Gastroesophageal sphincter (tissue), 4 donors: ENCODE data around the gene RAB11FIP2. TPM values are rescaled to one million over a fixed set of nuclear protein-coding genes. Genes with fewer than 3 reads are reported as not detected.

Source experiments
- ATAC-seq: fragments of 150-250 bp; one replicate; pipeline ENCODE4 v1.9.1; 2016; ENCODE audit warnings: mild to moderate bottlenecking, moderate library complexity
- H3K27ac ChIP-seq, 4 donors: fragments of 200-600 bp; sonication (generic) in 3 of 4; 1 replicate in 3 of 4; 2 replicates in 1 of 4; pipeline ENCODE4 v1.5.1; 2016 to 2019
- H3K27me3 ChIP-seq: fragments of 200-600 bp; sonication (generic); one replicate; pipeline ENCODE4 v1.5.1; 2019
- H3K36me3 ChIP-seq, 2 donors: fragments of 200-600 bp; sonication (generic); one replicate each; pipeline ENCODE4 v1.5.1; 2019; ENCODE audit warnings: control low read depth in 1 of 2
- H3K4me1 ChIP-seq, 3 donors: fragments of 200-600 bp; sonication (generic); 1 replicate in 2 of 3; 2 replicates in 1 of 3; pipeline ENCODE4 v1.5.1; 2016 to 2019; ENCODE audit warnings: control low read depth in 2 of 3
- H3K4me3 ChIP-seq, 2 donors: fragments of 200-600 bp; sonication (generic); one replicate each; pipeline ENCODE4 v1.5.1; 2019; ENCODE audit warnings: mild to moderate bottlenecking in 1 of 2, moderate library complexity in 1 of 2
- H3K9me3 ChIP-seq, 3 donors: fragments of 200-600 bp; sonication (generic); one replicate each; pipeline ENCODE4 v1.5.1; 2017 to 2019; ENCODE audit warnings: control low read depth in 2 of 3
- EP300 ChIP-seq: sonication (generic); formaldehyde crosslinking; IDR thresholded peaks from one replicate; pipeline ENCODE4 v1.6.1; 2017; ENCODE audit warnings: antibody characterized with exemption, mild to moderate bottlenecking
- POLR2A ChIP-seq, 2 donors: fragments of 450-650 bp; IDR thresholded peaks; one replicate each; pipeline ENCODE4 v1.6.1; 2017; ENCODE audit warnings: antibody characterized with exemption in 2 of 2, mild to moderate bottlenecking in 2 of 2, moderate library complexity in 1 of 2
- POLR2AphosphoS5 ChIP-seq: sonication (generic); formaldehyde crosslinking; IDR thresholded peaks from one replicate; pipeline ENCODE4 v1.6.1; 2017; ENCODE audit warnings: antibody characterized with exemption
- WGBS, 2 donors: methylation state at CpG; one replicate each; pipeline ENCODE4 v1.1.5; 2018; ENCODE audit warnings: low coverage in 1 of 2; 5-methylcytosine and 5-hydroxymethylcytosine counted together
- total RNA-seq, 4 donors: library from RNA; depleted of rRNA; stranded (reverse); fragments of >200 nt; gene quantifications; one replicate each; pipeline ENCODE4 v1.1.0, GENCODE V29; 2016
- TF ChIP-seq, protein P1 (sequence below), 4 experiments: fragments of 200-600 bp in 2 of 4; fragments of 450-650 bp in 2 of 4; sonication (generic) in 1 of 4; IDR thresholded peaks; one replicate each; pipeline ENCODE4 v1.5.1; 2017 to 2019; ENCODE audit warnings: antibody characterized with exemption in 4 of 4, mild to moderate bottlenecking in 2 of 4, moderate library complexity in 2 of 4

The RAB11FIP2 gene
- total RNA-seq, 4 donors from 2014 or later = 32.0 to 55.1 (median 44.8) TPM

DNA sequence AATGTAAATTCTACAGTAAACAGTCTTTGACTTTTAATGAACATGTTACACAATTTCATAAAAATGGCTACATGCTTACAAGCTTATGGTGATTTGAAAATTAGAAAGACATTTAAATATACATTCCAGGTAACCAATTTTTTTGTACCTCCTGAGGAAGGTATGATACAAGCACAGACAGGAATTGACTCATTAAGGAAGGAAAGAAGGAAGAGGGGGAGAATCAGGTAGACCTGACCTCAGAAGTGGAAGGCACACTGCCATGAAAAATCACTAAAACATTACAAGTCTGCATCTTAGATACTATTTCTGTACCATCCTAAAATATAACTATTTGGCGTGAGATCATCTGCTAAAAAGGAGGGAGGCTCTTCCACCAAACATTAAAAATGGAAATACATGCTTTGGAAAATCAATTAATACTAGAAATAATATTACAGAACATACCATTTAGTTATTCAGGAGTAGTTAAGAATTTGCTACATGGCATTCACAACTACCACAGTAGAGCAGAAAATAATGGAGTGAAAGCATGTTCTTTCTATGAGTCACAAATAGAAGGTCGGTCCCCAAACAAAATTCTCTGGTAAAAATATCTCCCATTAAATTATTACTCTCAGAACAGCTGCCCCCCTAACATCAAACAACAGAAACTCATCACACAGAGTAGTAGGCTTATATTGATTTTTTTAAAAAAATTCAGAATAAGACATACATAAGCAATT lies 15.2 kb downstream of the RAB11FIP2 start:
- H3K27ac ChIP-seq = no peak overlapping the region
- TF ChIP-seq POLR2AphosphoS5 (no peak), POLR2A (IDR thresholded peaks at IDR 0.05) (no peak), EP300 (no peak)
- TF ChIP-seq, protein P1, sequence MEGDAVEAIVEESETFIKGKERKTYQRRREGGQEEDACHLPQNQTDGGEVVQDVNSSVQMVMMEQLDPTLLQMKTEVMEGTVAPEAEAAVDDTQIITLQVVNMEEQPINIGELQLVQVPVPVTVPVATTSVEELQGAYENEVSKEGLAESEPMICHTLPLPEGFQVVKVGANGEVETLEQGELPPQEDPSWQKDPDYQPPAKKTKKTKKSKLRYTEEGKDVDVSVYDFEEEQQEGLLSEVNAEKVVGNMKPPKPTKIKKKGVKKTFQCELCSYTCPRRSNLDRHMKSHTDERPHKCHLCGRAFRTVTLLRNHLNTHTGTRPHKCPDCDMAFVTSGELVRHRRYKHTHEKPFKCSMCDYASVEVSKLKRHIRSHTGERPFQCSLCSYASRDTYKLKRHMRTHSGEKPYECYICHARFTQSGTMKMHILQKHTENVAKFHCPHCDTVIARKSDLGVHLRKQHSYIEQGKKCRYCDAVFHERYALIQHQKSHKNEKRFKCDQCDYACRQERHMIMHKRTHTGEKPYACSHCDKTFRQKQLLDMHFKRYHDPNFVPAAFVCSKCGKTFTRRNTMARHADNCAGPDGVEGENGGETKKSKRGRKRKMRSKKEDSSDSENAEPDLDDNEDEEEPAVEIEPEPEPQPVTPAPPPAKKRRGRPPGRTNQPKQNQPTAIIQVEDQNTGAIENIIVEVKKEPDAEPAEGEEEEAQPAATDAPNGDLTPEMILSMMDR (IDR thresholded peaks at IDR 0.05) = no peak
- H3K36me3 ChIP-seq = peaks cover 0 to 25% of the 10 kb centered on the region in 2 donors
- no peak for ATAC-seq
- 31 to 55% methylated on average over 2 of the region's 2 CpGs for WGBS, 2 donors
- peaks cover 0 to 34% (median 0%) of the 10 kb centered on the region in 3 donors for H3K4me1 ChIP-seq
- no peak overlapping the region for H3K4me3 ChIP-seq
- no peaks in the 10 kb centered on the region for H3K9me3 ChIP-seq
- no peaks in the 10 kb centered on the region for H3K27me3 ChIP-seq

DNA sequence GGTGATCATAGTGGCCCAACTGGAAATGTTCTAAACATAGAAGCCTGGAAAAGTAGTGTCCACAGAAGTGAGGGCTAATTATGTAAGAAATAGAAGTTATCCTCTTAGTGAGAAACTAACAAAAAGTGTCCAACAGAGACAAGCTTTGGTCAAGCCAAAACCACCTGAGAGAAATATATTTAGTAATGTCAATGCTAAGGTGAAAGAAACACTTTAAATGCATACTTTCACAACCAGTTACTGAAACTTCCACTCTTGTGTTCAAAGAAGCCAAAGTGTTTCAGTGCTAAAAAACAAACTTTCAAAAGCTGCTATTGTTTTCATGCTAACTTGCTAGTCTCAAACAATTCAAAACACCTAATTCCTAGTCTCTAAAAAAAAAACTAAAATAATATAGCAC lies 18.1 kb downstream of the RAB11FIP2 start:
- TF ChIP-seq, protein P1 (IDR thresholded peaks at IDR 0.05) = no peak
- TF ChIP-seq POLR2A (IDR thresholded peaks at IDR 0.05) = no peak
- no peak for TF ChIP-seq POLR2AphosphoS5
- TF ChIP-seq EP300 = no peak
- no peaks in the 10 kb centered on the region for H3K9me3 ChIP-seq
- peaks cover 0 to 14% (median 0%) of the 10 kb centered on the region in 3 donors for H3K4me1 ChIP-seq
- ATAC-seq = no peak
- H3K27me3 ChIP-seq = no peaks in the 10 kb centered on the region
- no peak overlapping the region for H3K4me3 ChIP-seq
- H3K36me3 ChIP-seq = peaks cover 0 to 19% of the 10 kb centered on the region in 2 donors
- H3K27ac ChIP-seq = no peak overlapping the region

DNA sequence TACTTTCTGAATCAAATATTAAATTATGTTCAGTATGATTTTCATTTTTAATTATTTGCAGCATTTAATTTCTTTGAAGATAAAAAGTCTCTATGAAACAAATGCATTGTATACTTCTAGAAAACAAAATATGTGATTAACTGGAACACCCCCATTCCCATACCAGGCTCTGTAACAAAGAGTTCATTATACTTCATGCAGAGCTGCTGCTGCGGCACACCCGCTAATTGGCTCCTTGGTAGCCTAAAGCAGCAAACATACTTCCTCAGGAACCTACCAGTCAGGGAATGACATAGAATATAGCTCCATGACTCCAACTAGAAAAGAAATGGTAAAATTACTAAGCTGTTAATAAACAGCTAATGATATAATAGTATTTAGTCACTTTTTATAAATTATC lies 19.3 kb downstream of the RAB11FIP2 start:
- 91% methylated on average over 2 of the region's 2 CpGs for WGBS, 2 donors
- Histone ChIP-seq H3K9me3 (no peaks in the 10 kb centered on the region), H3K4me1 (peaks cover 0 to 14% (median 0%) of the 10 kb centered on the region in 3 donors), H3K4me3 (no peak overlapping the region), H3K27ac (no peak overlapping the region), H3K27me3 (no peaks in the 10 kb centered on the region), H3K36me3 (peaks cover 0 to 7% of the 10 kb centered on the region in 2 donors)
- ATAC-seq = no peak
- TF ChIP-seq, protein P1 (IDR thresholded peaks at IDR 0.05) = no peak
- TF ChIP-seq POLR2AphosphoS5 (no peak), POLR2A (IDR thresholded peaks at IDR 0.05) (no peak), EP300 (no peak)

DNA sequence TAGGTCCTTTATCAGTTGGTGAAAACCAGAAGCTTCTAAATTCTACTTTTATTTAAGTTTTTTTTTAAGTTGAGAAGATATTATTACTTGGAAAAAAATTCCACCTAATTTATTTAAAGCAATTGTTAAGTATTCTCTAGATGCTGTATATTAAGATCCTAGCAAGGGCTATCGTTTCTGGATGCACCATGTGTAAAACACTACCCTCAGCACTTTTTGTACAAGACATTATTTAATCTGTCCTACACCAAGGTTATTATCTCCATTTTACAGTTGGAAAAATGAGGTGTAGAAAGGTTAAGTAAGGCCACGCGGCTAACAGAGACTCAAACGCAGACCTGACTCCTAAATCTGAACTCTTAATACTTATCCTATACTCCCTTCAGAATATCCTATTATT lies 19.8 kb downstream of the RAB11FIP2 start:
- Histone ChIP-seq H3K4me3 (no peak overlapping the region), H3K36me3 (peaks cover 0 to 7% of the 10 kb centered on the region in 2 donors), H3K4me1 (peaks cover 0 to 10% (median 0%) of the 10 kb centered on the region in 3 donors), H3K9me3 (no peaks in the 10 kb centered on the region), H3K27ac (no peak overlapping the region), H3K27me3 (no peaks in the 10 kb centered on the region)
- TF ChIP-seq, protein P1 (IDR thresholded peaks at IDR 0.05) = no peak
- TF ChIP-seq POLR2AphosphoS5 (no peak), EP300 (no peak), POLR2A (IDR thresholded peaks at IDR 0.05) (no peak)
- 84 to 91% methylated on average over 4 of the region's 4 CpGs for WGBS, 2 donors
- ATAC-seq = no peak

DNA sequence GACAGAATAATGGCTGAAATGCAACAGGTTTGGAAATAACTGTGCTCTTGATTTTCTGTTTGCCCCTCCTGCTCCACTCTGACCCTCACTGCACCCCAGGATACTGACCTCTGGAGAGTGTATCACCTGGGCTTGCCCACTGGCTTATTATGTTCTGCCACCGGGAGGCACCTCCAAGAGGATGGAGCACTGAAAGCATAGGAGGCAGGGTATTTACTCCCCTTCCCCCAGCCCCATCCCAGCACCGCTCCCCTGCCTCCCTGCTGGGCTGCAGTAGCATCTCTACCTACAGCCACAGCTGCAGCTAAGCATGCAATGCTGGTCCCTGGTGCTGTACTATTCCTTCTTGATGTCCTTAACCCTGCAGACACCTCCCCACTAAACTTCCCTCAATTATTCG lies 26.4 kb downstream of the RAB11FIP2 start:
- Histone ChIP-seq H3K27ac (no peak overlapping the region), H3K4me1 (no peaks in the 10 kb centered on the region), H3K36me3 (peaks cover 0 to 34% of the 10 kb centered on the region in 2 donors), H3K27me3 (no peaks in the 10 kb centered on the region), H3K4me3 (no peak overlapping the region), H3K9me3 (no peaks in the 10 kb centered on the region)
- TF ChIP-seq POLR2AphosphoS5 (no peak), EP300 (no peak), POLR2A (IDR thresholded peaks at IDR 0.05) (no peak)
- TF ChIP-seq, protein P1 (IDR thresholded peaks at IDR 0.05) = no peak
- ATAC-seq = no peak
- WGBS, 2 donors = 75 to 77% methylated on average over 1 to 3 of the region's 3 CpGs
